Astrocyte (in vitro differentiated cells and primary cell): ENCODE measurements around the gene CASP10. TPM values are rescaled to one million over a fixed set of nuclear protein-coding genes. Genes with fewer than 3 reads are reported as not detected.

Experiments used
- DNase-seq: peaks from one replicate; pipeline ENCODE4 v3.0.0-alpha.2; 2010; ENCODE audit warnings: low read depth
- FAIRE-seq: peaks from 2 replicates; lab custom pipeline; 2011; peaks lifted over from hg19 to GRCh38; lab: Jason Lieb, UNC
- H2AFZ ChIP-seq: 2 replicates; pipeline ENCODE4 v1.6.0; 2012; ENCODE audit warnings: low read depth, low read length, inconsistent platforms
- H3K27ac ChIP-seq: 2 replicates; pipeline ENCODE4 v1.5.1; 2011; ENCODE audit warnings: low read depth, low read length, inconsistent platforms
- H3K27me3 ChIP-seq: 2 replicates; pipeline ENCODE4 v1.6.0; 2011; ENCODE audit warnings: low read length, inconsistent platforms; ENCODE audit not compliant: insufficient read depth
- H3K36me3 ChIP-seq: 2 replicates; pipeline ENCODE4 v1.5.1; 2011; ENCODE audit warnings: low read length, inconsistent platforms; ENCODE audit not compliant: insufficient read depth
- H3K4me1 ChIP-seq: 2 replicates; pipeline ENCODE4 v1.5.1; 2011; ENCODE audit warnings: low read length, inconsistent platforms; ENCODE audit not compliant: insufficient read depth
- H3K4me2 ChIP-seq: 2 replicates; pipeline ENCODE4 v1.6.0; 2012; ENCODE audit warnings: low read length, inconsistent platforms
- H3K4me3 ChIP-seq: 2 replicates; pipeline ENCODE4 v1.5.1; 2011; ENCODE audit warnings: low read depth, mild to moderate bottlenecking, low read length, inconsistent platforms; ENCODE audit not compliant: insufficient read depth
- H3K79me2 ChIP-seq: 2 replicates; pipeline ENCODE4 v1.6.0; 2012; ENCODE audit warnings: mild to moderate bottlenecking, low read length, inconsistent platforms; ENCODE audit not compliant: insufficient read depth
- H3K9ac ChIP-seq: 2 replicates; pipeline ENCODE4 v1.6.0; 2012; ENCODE audit warnings: mild to moderate bottlenecking, low read length, inconsistent platforms
- H3K9me3 ChIP-seq: 2 replicates; pipeline ENCODE4 v1.5.1; 2012; ENCODE audit warnings: low read depth, mild to moderate bottlenecking, low read length, inconsistent platforms; ENCODE audit not compliant: insufficient read depth
- H4K20me1 ChIP-seq: 2 replicates; pipeline ENCODE4 v1.6.0; 2012; ENCODE audit warnings: low read length, inconsistent platforms; ENCODE audit not compliant: insufficient read depth
- H3K27ac Mint-ChIP-seq: one replicate; pipeline ENCODE4 v1.8.0; 2021; ENCODE audit warnings: mild to moderate bottlenecking, mixed read lengths; ENCODE audit not compliant: unreplicated experiment
- H3K27me3 Mint-ChIP-seq: one replicate; pipeline ENCODE4 v1.8.0; 2021; ENCODE audit warnings: low read depth, mixed read lengths; ENCODE audit not compliant: unreplicated experiment
- H3K36me3 Mint-ChIP-seq: one replicate; pipeline ENCODE4 v1.8.0; 2021; ENCODE audit warnings: low read depth, mixed read lengths; ENCODE audit not compliant: unreplicated experiment
- H3K4me1 Mint-ChIP-seq: one replicate; pipeline ENCODE4 v1.8.0; 2021; ENCODE audit warnings: low read depth, mixed read lengths; ENCODE audit not compliant: unreplicated experiment
- H3K4me3 Mint-ChIP-seq: one replicate; pipeline ENCODE4 v1.8.0; 2021; ENCODE audit warnings: mild to moderate bottlenecking, moderate library complexity, mixed read lengths; ENCODE audit not compliant: unreplicated experiment
- H3K9me3 Mint-ChIP-seq: one replicate; pipeline ENCODE4 v1.8.0; 2021; ENCODE audit warnings: mild to moderate bottlenecking, mixed read lengths; ENCODE audit not compliant: unreplicated experiment
- CTCF ChIP-seq: IDR thresholded peaks from 2 replicates; pipeline ENCODE4 v1.5.1; 2011; ENCODE audit warnings: low read depth, mild to moderate bottlenecking, inconsistent platforms, low read length, moderate library complexity; ENCODE audit not compliant: insufficient read depth
- EZH2 ChIP-seq: IDR thresholded peaks from 2 replicates; pipeline ENCODE4 v1.6.1; 2012; ENCODE audit warnings: mild to moderate bottlenecking, low read length, inconsistent platforms; ENCODE audit not compliant: insufficient read depth
- total RNA-seq: library from RNA; stranded (reverse); gene quantifications from 2 replicates; pipeline ENCODE4 v1.2.1, GENCODE V29; 2021

The CASP10 gene
- total RNA-seq, 1 donor from 2014 or later: 0.43 TPM

DNA sequence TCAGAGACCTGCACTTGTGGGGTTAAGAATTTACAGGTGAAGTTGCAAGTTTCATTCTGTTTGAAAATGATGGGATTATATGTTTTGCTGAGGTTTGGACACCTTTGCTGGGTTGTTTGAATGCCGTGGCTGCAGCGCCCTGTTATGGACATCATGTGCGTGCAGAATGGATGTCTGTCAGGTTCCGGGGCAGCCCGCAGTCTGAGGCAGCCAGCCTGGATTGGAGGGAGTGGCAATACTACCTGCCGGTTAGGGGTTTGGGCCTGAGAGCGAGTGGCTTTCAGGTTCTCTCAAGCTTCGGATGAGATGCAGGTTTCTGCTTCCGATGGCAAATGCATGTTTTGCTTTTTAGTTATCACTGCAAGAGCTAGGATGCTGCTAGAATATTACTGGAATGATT lies 78.5 kb downstream of the CASP10 start:
- Mint-ChIP-seq H3K36me3 (no peaks in the 10 kb centered on the region), H3K27ac (no peak overlapping the region), H3K4me3 (no peak overlapping the region), H3K9me3 (no peaks in the 10 kb centered on the region), H3K27me3 (no peaks in the 10 kb centered on the region), H3K4me1 (peaks cover 28% of the 10 kb centered on the region)
- Histone ChIP-seq H3K4me2 (no peak overlapping the region), H3K4me1 (peaks cover 11% of the 10 kb centered on the region), H3K4me3 (no peak overlapping the region), H2AFZ (no peak overlapping the region), H3K27me3 (no peaks in the 10 kb centered on the region), H3K27ac (no peak overlapping the region), H3K36me3 (no peaks in the 10 kb centered on the region), H4K20me1 (no peaks in the 10 kb centered on the region), H3K9me3 (no peaks in the 10 kb centered on the region), H3K9ac (no peak overlapping the region), H3K79me2 (peaks cover 44% of the 10 kb centered on the region)
- no peak for TF ChIP-seq CTCF
- no peak for TF ChIP-seq EZH2
- DNase-seq (no peak), FAIRE-seq (no peak)

DNA sequence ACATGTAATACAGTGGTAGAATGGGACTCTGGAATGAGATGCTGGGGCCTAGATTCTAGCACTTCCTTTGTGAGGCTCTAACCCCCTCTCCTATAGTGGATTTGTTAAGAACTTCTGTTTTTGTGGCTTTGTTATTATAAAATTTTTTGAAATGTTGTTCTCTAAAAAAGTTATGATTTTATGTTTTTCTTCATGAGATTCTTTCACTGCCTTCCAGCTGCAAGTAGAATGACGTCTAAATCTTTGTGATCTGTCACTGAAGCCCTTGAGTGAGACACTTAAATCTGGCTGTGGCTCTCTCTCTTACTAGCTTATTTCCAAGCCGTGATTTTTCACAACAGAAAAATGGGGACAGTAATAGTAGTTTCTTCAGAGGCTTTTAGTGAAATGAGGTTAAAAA lies 79.0 kb downstream of the CASP10 start:
- H3K9ac ChIP-seq: no peak overlapping the region
- no peak overlapping the region for H3K4me2 ChIP-seq
- no peak overlapping the region for H3K27ac Mint-ChIP-seq
- TF ChIP-seq CTCF (no peak), EZH2 (no peak)
- H3K79me2 ChIP-seq: peaks cover 44% of the 10 kb centered on the region
- H3K4me1 Mint-ChIP-seq: peaks cover 28% of the 10 kb centered on the region
- H3K4me3 ChIP-seq: no peak overlapping the region
- no peaks in the 10 kb centered on the region for H3K27me3 Mint-ChIP-seq
- no peaks in the 10 kb centered on the region for H3K36me3 Mint-ChIP-seq
- H2AFZ ChIP-seq: no peak overlapping the region
- no peaks in the 10 kb centered on the region for H3K9me3 Mint-ChIP-seq
- peaks cover 11% of the 10 kb centered on the region for H3K4me1 ChIP-seq
- no peak overlapping the region for H3K27ac ChIP-seq
- DNase-seq (no peak), FAIRE-seq (no peak)
- H3K9me3 ChIP-seq: no peaks in the 10 kb centered on the region
- H3K36me3 ChIP-seq: no peaks in the 10 kb centered on the region
- no peaks in the 10 kb centered on the region for H3K27me3 ChIP-seq
- H3K4me3 Mint-ChIP-seq: no peak overlapping the region
- H4K20me1 ChIP-seq: no peaks in the 10 kb centered on the region

- peaks cover 7% of the 10 kb centered on the region for H3K4me1 ChIP-seq
- Mint-ChIP-seq H3K27ac (no peak overlapping the region), H3K4me1 (peaks cover 24% of the 10 kb centered on the region), H3K27me3 (no peaks in the 10 kb centered on the region), H3K9me3 (no peaks in the 10 kb centered on the region), H3K4me3 (no peak overlapping the region), H3K36me3 (no peaks in the 10 kb centered on the region)
- no peaks in the 10 kb centered on the region for H4K20me1 ChIP-seq
- no peak overlapping the region for H3K4me2 ChIP-seq
- TF ChIP-seq EZH2 (no peak), CTCF (no peak)
- H3K9ac ChIP-seq: no peak overlapping the region
- DNase-seq (no peak), FAIRE-seq (no peak)
- no peaks in the 10 kb centered on the region for H3K27me3 ChIP-seq
- no peak overlapping the region for H2AFZ ChIP-seq
- peaks cover 44% of the 10 kb centered on the region for H3K79me2 ChIP-seq
- peaks cover 3% of the 10 kb centered on the region for H3K36me3 ChIP-seq
- H3K4me3 ChIP-seq: no peak overlapping the region
- no peak overlapping the region for H3K27ac ChIP-seq
- H3K9me3 ChIP-seq: no peaks in the 10 kb centered on the region
Measured at GRCh38 chr2:201262718-201263117, 79.8 kb downstream of the CASP10 start.
